Measurements from ENCODE around the gene DSCAM.

The DSCAM gene

GRCh38 chr21:39984286-39984991 lies 862.5 kb downstream of the DSCAM start:
- H3K4me3 ChIP-seq (ENCODE audit: low read length), result no peak overlapping the region
- TF ChIP-seq, protein P1, sequence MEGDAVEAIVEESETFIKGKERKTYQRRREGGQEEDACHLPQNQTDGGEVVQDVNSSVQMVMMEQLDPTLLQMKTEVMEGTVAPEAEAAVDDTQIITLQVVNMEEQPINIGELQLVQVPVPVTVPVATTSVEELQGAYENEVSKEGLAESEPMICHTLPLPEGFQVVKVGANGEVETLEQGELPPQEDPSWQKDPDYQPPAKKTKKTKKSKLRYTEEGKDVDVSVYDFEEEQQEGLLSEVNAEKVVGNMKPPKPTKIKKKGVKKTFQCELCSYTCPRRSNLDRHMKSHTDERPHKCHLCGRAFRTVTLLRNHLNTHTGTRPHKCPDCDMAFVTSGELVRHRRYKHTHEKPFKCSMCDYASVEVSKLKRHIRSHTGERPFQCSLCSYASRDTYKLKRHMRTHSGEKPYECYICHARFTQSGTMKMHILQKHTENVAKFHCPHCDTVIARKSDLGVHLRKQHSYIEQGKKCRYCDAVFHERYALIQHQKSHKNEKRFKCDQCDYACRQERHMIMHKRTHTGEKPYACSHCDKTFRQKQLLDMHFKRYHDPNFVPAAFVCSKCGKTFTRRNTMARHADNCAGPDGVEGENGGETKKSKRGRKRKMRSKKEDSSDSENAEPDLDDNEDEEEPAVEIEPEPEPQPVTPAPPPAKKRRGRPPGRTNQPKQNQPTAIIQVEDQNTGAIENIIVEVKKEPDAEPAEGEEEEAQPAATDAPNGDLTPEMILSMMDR (conservative IDR thresholded peaks at IDR 0.05; ENCODE audit: low read length), result no peak
- no peak for DNase-seq (ENCODE audit: low read depth)

GRCh38 chr21:39980241-39980820 lies 866.6 kb downstream of the DSCAM start:
- DNase-seq (ENCODE audit: low read depth), result no peak
- TF ChIP-seq, protein P1 (conservative IDR thresholded peaks at IDR 0.05; ENCODE audit: low read length), result no peak
- H3K4me3 ChIP-seq (ENCODE audit: low read length), result no peak overlapping the region

- no peak overlapping the region for H3K4me3 ChIP-seq (ENCODE audit: low read length)
- no peak for DNase-seq (ENCODE audit: low read depth)
These were observed 867.6 kb downstream of the DSCAM start for GRCh38 chr21:39979321-39979720.

DNA sequence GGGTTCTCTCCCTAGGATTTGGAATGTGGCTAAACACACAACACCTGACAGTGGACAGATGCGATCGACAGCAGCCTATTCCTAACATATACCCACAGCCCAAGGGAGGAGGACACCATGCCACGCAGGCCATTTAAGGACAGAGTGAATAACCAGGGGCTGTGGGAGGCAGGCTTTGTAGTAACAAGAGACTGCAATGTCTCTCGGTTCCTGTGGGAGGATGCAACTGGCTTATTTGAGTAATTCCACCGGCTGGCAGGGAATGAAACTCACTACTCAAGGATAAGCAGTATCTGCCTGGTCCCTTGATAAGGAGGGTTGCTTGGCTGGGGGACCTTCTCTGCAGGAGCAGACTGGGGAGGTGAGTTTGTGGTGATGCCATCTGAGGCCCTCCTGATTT lies 870.2 kb downstream of the DSCAM start:
- H3K4me3 ChIP-seq (ENCODE audit: low read length), result no peak overlapping the region
- no peak for DNase-seq (ENCODE audit: low read depth)
- TF ChIP-seq, protein P1 (conservative IDR thresholded peaks at IDR 0.05; ENCODE audit: low read length), result no peak

More at GRCh38 chr21:39979321-39979720, 867.6 kb downstream of the DSCAM start:
- TF ChIP-seq, protein P1 (conservative IDR thresholded peaks at IDR 0.05; ENCODE audit: low read length), result no peak

- DNase-seq (ENCODE audit: low read depth), result no peak
- no peak overlapping the region for H3K4me3 ChIP-seq (ENCODE audit: low read length)
- TF ChIP-seq, protein P1 (conservative IDR thresholded peaks at IDR 0.05; ENCODE audit: low read length), result no peak
These were observed 873.8 kb downstream of the DSCAM start for GRCh38 chr21:39972976-39973770.

- no peak for DNase-seq (ENCODE audit: low read depth)
- TF ChIP-seq, protein P1 (conservative IDR thresholded peaks at IDR 0.05; ENCODE audit: low read length), result no peak
- H3K4me3 ChIP-seq (ENCODE audit: low read length), result no peak overlapping the region
These were observed 874.5 kb downstream of the DSCAM start for GRCh38 chr21:39972471-39972870.

All from AG10803 (cell line).